Activated effector memory CD4-positive, alpha-beta T cell treated with anti-CD3 and anti-CD28 coated beads, Interleukin-2, amount 50 U/mL, for 16 hours (primary cell): ENCODE data around the gene SORCS2.

Experiments used
- DNase-seq: peaks from one replicate; pipeline ENCODE4 v3.0.0-alpha.2; 2020

The SORCS2 gene

GRCh38 chr4:7732263-7732662 is 539.9 kb downstream of the SORCS2 start:
- DNase-seq = no peak

- DNase-seq = no peak
Observed at GRCh38 chr4:7733201-7733600, 540.9 kb downstream of the SORCS2 start.

GRCh38 chr4:7733801-7734650 is 541.7 kb downstream of the SORCS2 start:
- DNase-seq = no peak

GRCh38 chr4:7734651-7735260 is 542.4 kb downstream of the SORCS2 start:
- DNase-seq = no peak

- no peak for DNase-seq
Observed at GRCh38 chr4:7735395-7735794, 543.1 kb downstream of the SORCS2 start.

GRCh38 chr4:7735961-7736360 is 543.6 kb downstream of the SORCS2 start:
- DNase-seq = no peak

- DNase-seq = no peak
Observed at GRCh38 chr4:7736436-7737267, 544.3 kb downstream of the SORCS2 start.

- no peak for DNase-seq
Observed at GRCh38 chr4:7737268-7737645, 544.9 kb downstream of the SORCS2 start.

GRCh38 chr4:7737752-7738457 is 545.6 kb downstream of the SORCS2 start:
- no peak for DNase-seq

GRCh38 chr4:7738458-7739076 is 546.2 kb downstream of the SORCS2 start:
- no peak for DNase-seq

GRCh38 chr4:7739077-7739917 is 547.0 kb downstream of the SORCS2 start:
- DNase-seq = no peak

GRCh38 chr4:7739918-7740865 is 547.9 kb downstream of the SORCS2 start:
- no peak for DNase-seq

GRCh38 chr4:7740866-7741525 is 548.7 kb downstream of the SORCS2 start:
- DNase-seq = no peak

GRCh38 chr4:7741946-7742806 is 549.8 kb downstream of the SORCS2 start:
- no peak for DNase-seq

- no peak for DNase-seq
Observed at GRCh38 chr4:7742807-7743280, 550.5 kb downstream of the SORCS2 start.

- DNase-seq = no peak
Observed at GRCh38 chr4:7744142-7744804, 551.9 kb downstream of the SORCS2 start.

GRCh38 chr4:7745301-7745885 is 553.1 kb downstream of the SORCS2 start:
- DNase-seq = no peak
